ENCODE measurements around the gene BEND3. TPM values are rescaled to one million over a fixed set of nuclear protein-coding genes. Genes with fewer than 3 reads are reported as not detected.

The BEND3 gene
- polyA plus RNA-seq, 1 donor from 2014 or later, result 5.7 TPM

DNA sequence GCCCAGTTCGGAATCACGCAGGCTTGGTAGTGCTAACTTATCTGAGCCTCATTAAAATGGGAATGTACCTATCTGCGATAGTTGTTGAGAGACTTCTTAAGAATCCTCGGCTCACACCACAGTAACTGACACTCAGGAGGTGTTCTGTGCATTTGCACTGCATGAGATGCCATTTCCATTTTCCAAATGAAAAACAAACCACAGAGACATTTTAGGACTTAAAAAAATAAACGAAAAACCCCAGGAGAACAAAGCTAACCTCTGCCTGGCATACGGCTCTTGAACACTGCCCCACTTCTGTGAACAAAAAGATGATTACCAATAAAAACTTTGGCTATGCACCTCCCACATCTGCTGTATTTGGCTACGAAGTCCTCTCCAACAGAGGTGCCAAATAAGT is 37.6 kb downstream of the BEND3 start:
- H3K4me3 ChIP-seq (ENCODE audit: low read length), result no peak overlapping the region
- H3K36me3 ChIP-seq (ENCODE audit: insufficient read depth, low read length), result no peaks in the 10 kb centered on the region
- no peaks in the 10 kb centered on the region for H4K20me1 ChIP-seq (ENCODE audit: insufficient read depth)
- no peaks in the 10 kb centered on the region for H3K9me3 ChIP-seq (ENCODE audit: low read length)
- no peak overlapping the region for H3K9ac ChIP-seq (ENCODE audit: low read length)
- TF ChIP-seq SMC3 (conservative IDR thresholded peaks at IDR 0.05; ENCODE audit: poor library complexity), result no peak
- TF ChIP-seq RAD21 (conservative IDR thresholded peaks at IDR 0.05), result no peak
- TF ChIP-seq, protein P1, sequence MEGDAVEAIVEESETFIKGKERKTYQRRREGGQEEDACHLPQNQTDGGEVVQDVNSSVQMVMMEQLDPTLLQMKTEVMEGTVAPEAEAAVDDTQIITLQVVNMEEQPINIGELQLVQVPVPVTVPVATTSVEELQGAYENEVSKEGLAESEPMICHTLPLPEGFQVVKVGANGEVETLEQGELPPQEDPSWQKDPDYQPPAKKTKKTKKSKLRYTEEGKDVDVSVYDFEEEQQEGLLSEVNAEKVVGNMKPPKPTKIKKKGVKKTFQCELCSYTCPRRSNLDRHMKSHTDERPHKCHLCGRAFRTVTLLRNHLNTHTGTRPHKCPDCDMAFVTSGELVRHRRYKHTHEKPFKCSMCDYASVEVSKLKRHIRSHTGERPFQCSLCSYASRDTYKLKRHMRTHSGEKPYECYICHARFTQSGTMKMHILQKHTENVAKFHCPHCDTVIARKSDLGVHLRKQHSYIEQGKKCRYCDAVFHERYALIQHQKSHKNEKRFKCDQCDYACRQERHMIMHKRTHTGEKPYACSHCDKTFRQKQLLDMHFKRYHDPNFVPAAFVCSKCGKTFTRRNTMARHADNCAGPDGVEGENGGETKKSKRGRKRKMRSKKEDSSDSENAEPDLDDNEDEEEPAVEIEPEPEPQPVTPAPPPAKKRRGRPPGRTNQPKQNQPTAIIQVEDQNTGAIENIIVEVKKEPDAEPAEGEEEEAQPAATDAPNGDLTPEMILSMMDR (IDR thresholded peaks at IDR 0.05; ENCODE audit: poor library complexity, severe bottlenecking), result no peak
- no peak for TF ChIP-seq EZH2 (IDR thresholded peaks at IDR 0.05; ENCODE audit: borderline replicate concordance, insufficient read depth, low read length, poor library complexity, severe bottlenecking)
- no peak for TF ChIP-seq TAF1 (IDR thresholded peaks at IDR 0.05; ENCODE audit: low read depth)
- TF ChIP-seq MXI1 (conservative IDR thresholded peaks at IDR 0.05; ENCODE audit: poor library complexity, severe bottlenecking), result no peak
- TF ChIP-seq, protein P2, sequence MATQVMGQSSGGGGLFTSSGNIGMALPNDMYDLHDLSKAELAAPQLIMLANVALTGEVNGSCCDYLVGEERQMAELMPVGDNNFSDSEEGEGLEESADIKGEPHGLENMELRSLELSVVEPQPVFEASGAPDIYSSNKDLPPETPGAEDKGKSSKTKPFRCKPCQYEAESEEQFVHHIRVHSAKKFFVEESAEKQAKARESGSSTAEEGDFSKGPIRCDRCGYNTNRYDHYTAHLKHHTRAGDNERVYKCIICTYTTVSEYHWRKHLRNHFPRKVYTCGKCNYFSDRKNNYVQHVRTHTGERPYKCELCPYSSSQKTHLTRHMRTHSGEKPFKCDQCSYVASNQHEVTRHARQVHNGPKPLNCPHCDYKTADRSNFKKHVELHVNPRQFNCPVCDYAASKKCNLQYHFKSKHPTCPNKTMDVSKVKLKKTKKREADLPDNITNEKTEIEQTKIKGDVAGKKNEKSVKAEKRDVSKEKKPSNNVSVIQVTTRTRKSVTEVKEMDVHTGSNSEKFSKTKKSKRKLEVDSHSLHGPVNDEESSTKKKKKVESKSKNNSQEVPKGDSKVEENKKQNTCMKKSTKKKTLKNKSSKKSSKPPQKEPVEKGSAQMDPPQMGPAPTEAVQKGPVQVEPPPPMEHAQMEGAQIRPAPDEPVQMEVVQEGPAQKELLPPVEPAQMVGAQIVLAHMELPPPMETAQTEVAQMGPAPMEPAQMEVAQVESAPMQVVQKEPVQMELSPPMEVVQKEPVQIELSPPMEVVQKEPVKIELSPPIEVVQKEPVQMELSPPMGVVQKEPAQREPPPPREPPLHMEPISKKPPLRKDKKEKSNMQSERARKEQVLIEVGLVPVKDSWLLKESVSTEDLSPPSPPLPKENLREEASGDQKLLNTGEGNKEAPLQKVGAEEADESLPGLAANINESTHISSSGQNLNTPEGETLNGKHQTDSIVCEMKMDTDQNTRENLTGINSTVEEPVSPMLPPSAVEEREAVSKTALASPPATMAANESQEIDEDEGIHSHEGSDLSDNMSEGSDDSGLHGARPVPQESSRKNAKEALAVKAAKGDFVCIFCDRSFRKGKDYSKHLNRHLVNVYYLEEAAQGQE (IDR thresholded peaks at IDR 0.05; ENCODE audit: borderline replicate concordance), result no peak
- TF ChIP-seq EP300 (conservative IDR thresholded peaks at IDR 0.05; ENCODE audit: poor library complexity, severe bottlenecking), result no peak
- TF ChIP-seq POLR2AphosphoS5 (IDR thresholded peaks at IDR 0.05), result no peak
- H3K4me2 ChIP-seq (ENCODE audit: low read length), result no peak overlapping the region
- H3F3A ChIP-seq (ENCODE audit: insufficient read depth, low read length, poor library complexity, severe bottlenecking), result no peaks in the 10 kb centered on the region
- no peaks in the 10 kb centered on the region for H3K9me2 ChIP-seq (ENCODE audit: insufficient read depth, low read length)
- no peak overlapping the region for H3K27ac ChIP-seq (ENCODE audit: low read length)
- H2AFZ ChIP-seq (ENCODE audit: low read depth, low read length), result no peak overlapping the region
- H3K27me3 ChIP-seq (ENCODE audit: insufficient read depth, low read depth, low read length), result no peaks in the 10 kb centered on the region
- no peaks in the 10 kb centered on the region for H3K79me2 ChIP-seq (replicated peaks; ENCODE audit: insufficient read depth, low read length)

DNA sequence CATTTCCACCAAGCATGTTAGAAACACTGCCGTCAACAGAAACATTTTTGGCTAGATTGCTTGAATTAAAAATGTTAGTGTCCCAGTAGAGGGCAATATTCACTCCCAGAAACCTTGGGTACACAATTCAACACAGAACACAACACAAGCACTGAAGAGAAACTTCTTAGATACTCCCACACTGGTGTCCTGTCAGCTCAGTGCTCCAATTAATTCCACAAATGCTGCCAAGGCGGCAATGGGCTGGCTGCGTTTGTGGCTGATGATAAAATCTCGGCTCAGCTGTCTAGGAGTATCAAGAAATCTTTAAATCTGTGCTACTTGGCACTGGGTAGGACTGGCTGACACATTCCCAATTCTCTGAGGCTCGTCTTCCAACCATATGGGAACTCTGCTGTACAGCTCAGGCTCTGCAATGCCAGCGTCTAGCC is 39.3 kb downstream of the BEND3 start:
- H3K79me2 ChIP-seq (replicated peaks; ENCODE audit: insufficient read depth, low read length), result no peaks in the 10 kb centered on the region
- no peaks in the 10 kb centered on the region for H4K20me1 ChIP-seq (ENCODE audit: insufficient read depth)
- H3K4me3 ChIP-seq (ENCODE audit: low read length), result no peak overlapping the region
- H3K9me2 ChIP-seq (ENCODE audit: insufficient read depth, low read length), result no peaks in the 10 kb centered on the region
- no peaks in the 10 kb centered on the region for H3K9me3 ChIP-seq (ENCODE audit: low read length)
- TF ChIP-seq EZH2 (IDR thresholded peaks at IDR 0.05; ENCODE audit: borderline replicate concordance, insufficient read depth, low read length, poor library complexity, severe bottlenecking), result no peak
- TF ChIP-seq RAD21 (conservative IDR thresholded peaks at IDR 0.05), result peak; percentile 16
- H3K9ac ChIP-seq (ENCODE audit: low read length), result no peak overlapping the region
- no peaks in the 10 kb centered on the region for H3K36me3 ChIP-seq (ENCODE audit: insufficient read depth, low read length)
- no peak overlapping the region for H3K27ac ChIP-seq (ENCODE audit: low read length)
- H2AFZ ChIP-seq (ENCODE audit: low read depth, low read length), result no peak overlapping the region
- H3F3A ChIP-seq (ENCODE audit: insufficient read depth, low read length, poor library complexity, severe bottlenecking), result no peaks in the 10 kb centered on the region
- no peaks in the 10 kb centered on the region for H3K27me3 ChIP-seq (ENCODE audit: insufficient read depth, low read depth, low read length)
- no peak overlapping the region for H3K4me2 ChIP-seq (ENCODE audit: low read length)

DNA sequence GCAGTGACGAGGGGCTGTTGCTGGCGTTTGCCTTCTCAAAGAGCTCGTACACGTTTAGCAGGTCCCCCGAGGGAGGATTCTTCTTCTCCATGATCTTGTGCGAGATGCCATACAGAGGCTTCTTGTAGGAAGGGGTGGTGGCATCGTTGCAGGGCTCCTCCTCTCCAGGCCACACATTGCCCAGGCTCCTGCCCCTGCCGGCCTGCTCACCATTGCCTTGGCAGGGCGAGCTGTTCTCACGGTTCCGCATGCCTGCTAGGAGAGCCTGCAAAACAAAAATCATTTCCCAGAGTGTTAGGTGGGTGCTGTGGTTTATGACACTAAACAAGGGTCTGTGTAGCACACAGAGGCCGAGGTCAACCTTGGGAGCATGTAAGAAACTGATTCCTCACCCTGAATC is 44.6 kb downstream of the BEND3 start:
- no peak overlapping the region for H3K27ac ChIP-seq (ENCODE audit: low read length)
- H4K20me1 ChIP-seq (ENCODE audit: insufficient read depth), result no peaks in the 10 kb centered on the region
- H3K9ac ChIP-seq (ENCODE audit: low read length), result no peak overlapping the region
- H3K4me2 ChIP-seq (ENCODE audit: low read length), result no peak overlapping the region
- H3K9me3 ChIP-seq (ENCODE audit: low read length), result no peaks in the 10 kb centered on the region
- no peaks in the 10 kb centered on the region for H3F3A ChIP-seq (ENCODE audit: insufficient read depth, low read length, poor library complexity, severe bottlenecking)
- no peaks in the 10 kb centered on the region for H3K79me2 ChIP-seq (replicated peaks; ENCODE audit: insufficient read depth, low read length)
- H3K36me3 ChIP-seq (ENCODE audit: insufficient read depth, low read length), result no peaks in the 10 kb centered on the region
- no peak overlapping the region for H3K4me3 ChIP-seq (ENCODE audit: low read length)
- H2AFZ ChIP-seq (ENCODE audit: low read depth, low read length), result no peak overlapping the region
- no peak for TF ChIP-seq MXI1 (conservative IDR thresholded peaks at IDR 0.05; ENCODE audit: poor library complexity, severe bottlenecking)
- no peak for TF ChIP-seq POLR2AphosphoS5 (IDR thresholded peaks at IDR 0.05)
- TF ChIP-seq EP300 (conservative IDR thresholded peaks at IDR 0.05; ENCODE audit: poor library complexity, severe bottlenecking), result no peak
- no peak for TF ChIP-seq TAF1 (IDR thresholded peaks at IDR 0.05; ENCODE audit: low read depth)
- TF ChIP-seq, protein P1 (IDR thresholded peaks at IDR 0.05; ENCODE audit: poor library complexity, severe bottlenecking), result no peak
- TF ChIP-seq, protein P2 (IDR thresholded peaks at IDR 0.05; ENCODE audit: borderline replicate concordance), result no peak
- TF ChIP-seq SMC3 (conservative IDR thresholded peaks at IDR 0.05; ENCODE audit: poor library complexity), result no peak
- no peak for TF ChIP-seq RAD21 (conservative IDR thresholded peaks at IDR 0.05)
- TF ChIP-seq EZH2 (IDR thresholded peaks at IDR 0.05; ENCODE audit: borderline replicate concordance, insufficient read depth, low read length, poor library complexity, severe bottlenecking), result no peak
- no peaks in the 10 kb centered on the region for H3K27me3 ChIP-seq (ENCODE audit: insufficient read depth, low read depth, low read length)
- H3K9me2 ChIP-seq (ENCODE audit: insufficient read depth, low read length), result no peaks in the 10 kb centered on the region
